GM18502 (cell line): ENCODE results near the gene POLA1.
A peak's percentile ranks its signal among the peaks of the same experiment; 100 is the strongest.
"Not testable (repeated sequence)": the region's sequence is repeated elsewhere in the genome, so short reads cannot be mapped to it uniquely, and the experiment has no call there.

Source experiments
- ATAC-seq: cut with Tn5 transposase; IDR thresholded peaks from one replicate; pipeline ENCODE4 v1.9.1; 2021; ENCODE audit warnings: mild to moderate bottlenecking; ENCODE audit not compliant: unreplicated experiment, poor library complexity

The POLA1 gene

GRCh38 chrX:24693453-24694202 lies at the start of gene POLA1:
Gene POLA1 (plus strand): TSS chrX:24693918. CDS start chrX:24693962, 44 bp downstream.
- peak; percentile 95 for ATAC-seq

- no peak for ATAC-seq
Measured at GRCh38 chrX:24646006-24646405, 47.7 kb upstream of the POLA1 start.

GRCh38 chrX:24646745-24647182 lies 47.0 kb upstream of the POLA1 start:
- ATAC-seq, result peak; percentile 30

GRCh38 chrX:24647257-24648058 lies 46.3 kb upstream of the POLA1 start, which contains the start of gene PCYT1B:
Gene PCYT1B (minus strand): TSS chrX:24647347. CDS start chrX:24647105, 242 bp downstream.
- ATAC-seq, result peak; percentile 93

GRCh38 chrX:24648495-24648894 lies 45.2 kb upstream of the POLA1 start:
- ATAC-seq, result no peak

- no peak for ATAC-seq
Measured at GRCh38 chrX:24651783-24652182, 41.9 kb upstream of the POLA1 start.

GRCh38 chrX:24655679-24656078 lies 38.0 kb upstream of the POLA1 start:
- not testable (repeated sequence) for ATAC-seq

- no peak for ATAC-seq
Measured at GRCh38 chrX:24657671-24658386, 35.9 kb upstream of the POLA1 start.

GRCh38 chrX:24658421-24658820 lies 35.3 kb upstream of the POLA1 start:
- ATAC-seq, result no peak

GRCh38 chrX:24659106-24659505 lies 34.6 kb upstream of the POLA1 start:
- ATAC-seq, result no peak

GRCh38 chrX:24659646-24660045 lies 34.1 kb upstream of the POLA1 start:
- ATAC-seq, result no peak

GRCh38 chrX:24661292-24661691 lies 32.4 kb upstream of the POLA1 start:
- ATAC-seq, result no peak

- ATAC-seq, result no peak
Measured at GRCh38 chrX:24662352-24662751, 31.4 kb upstream of the POLA1 start.

- ATAC-seq, result no peak
Measured at GRCh38 chrX:24668111-24668510, 25.6 kb upstream of the POLA1 start.

- no peak for ATAC-seq
Measured at GRCh38 chrX:24672701-24673190, 21.0 kb upstream of the POLA1 start.

GRCh38 chrX:24673424-24673823 lies 20.3 kb upstream of the POLA1 start:
- no peak for ATAC-seq

GRCh38 chrX:24676403-24677024 lies 17.2 kb upstream of the POLA1 start:
- peak; percentile 71 for ATAC-seq

GRCh38 chrX:24682739-24683432 lies 10.8 kb upstream of the POLA1 start:
- ATAC-seq, result no peak

GRCh38 chrX:24684048-24684447 lies 9.7 kb upstream of the POLA1 start:
- no peak for ATAC-seq

GRCh38 chrX:24692305-24692704 lies 1.4 kb upstream of the POLA1 start:
- no peak for ATAC-seq
